ENCODE measurements around the gene FLT3.

The FLT3 gene

GRCh38 chr13:27956576-27957300 is 143.6 kb downstream of the FLT3 start:
- DNase-seq = no peak

DNA sequence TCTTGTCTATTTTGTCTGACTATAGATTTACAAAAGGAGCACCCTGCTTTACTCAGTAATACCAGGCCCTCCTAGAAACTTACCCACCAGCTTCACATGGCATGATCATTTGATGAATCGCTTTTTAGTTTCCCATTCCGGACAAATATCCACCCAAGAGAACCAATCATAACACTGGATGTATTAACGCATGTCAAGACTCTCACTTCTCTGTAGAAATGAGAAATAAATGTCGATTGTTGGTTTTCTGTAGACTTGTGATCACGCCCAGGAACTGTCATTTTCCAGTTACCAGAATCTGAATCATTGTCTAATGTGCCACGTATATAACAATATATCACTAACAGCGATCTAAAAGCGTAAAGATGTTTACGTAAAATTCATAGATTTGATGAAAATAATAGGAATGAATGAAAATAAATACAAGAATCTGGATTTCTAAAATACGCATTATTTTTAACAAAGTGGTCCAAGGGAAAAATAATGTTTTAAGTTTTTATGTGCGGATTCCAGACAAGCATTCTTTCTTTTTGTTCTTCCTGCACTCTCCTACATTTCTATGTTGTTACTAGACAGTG is 145.3 kb downstream of the FLT3 start:
- DNase-seq = no peak

GRCh38 chr13:27954406-27954851 is 145.9 kb downstream of the FLT3 start:
- no peak for DNase-seq

DNA sequence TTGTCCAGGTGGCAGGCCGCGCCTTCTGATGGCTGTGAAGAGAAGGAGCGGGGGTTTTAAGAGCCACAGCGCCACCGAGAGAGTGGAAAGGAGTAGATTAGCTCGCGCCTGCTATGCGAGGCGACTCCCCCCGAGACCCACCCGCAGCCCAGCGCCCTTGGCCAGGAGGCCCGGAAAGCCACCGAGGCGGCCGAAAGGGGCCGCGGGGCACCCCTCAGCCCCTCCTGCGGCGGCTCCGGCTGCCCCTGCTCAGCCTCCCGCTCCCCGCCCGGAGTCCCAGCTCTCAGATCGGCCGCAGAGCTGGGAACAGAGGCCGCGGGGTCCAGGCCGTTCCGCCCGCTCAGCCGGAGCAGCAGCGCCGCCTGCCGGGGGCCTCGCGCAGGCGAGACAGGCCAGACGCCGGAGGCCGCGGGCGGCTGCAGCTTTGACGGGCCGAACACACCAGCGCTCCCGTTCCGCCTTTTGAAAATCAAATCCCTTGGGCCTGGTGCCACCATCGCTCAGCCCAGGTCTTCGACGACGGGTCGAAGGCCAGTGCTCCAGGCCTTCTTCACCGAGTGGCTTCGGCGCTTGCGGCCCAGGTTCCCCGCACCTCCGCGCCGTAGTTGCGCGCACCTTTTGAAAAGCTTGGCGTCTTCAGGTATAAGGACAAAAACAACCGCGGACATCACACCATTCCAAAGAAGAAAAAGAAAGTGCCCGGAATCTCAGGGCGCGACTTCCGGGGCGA is 146.5 kb downstream of the FLT3 start:
- peak; percentile 86 for DNase-seq
